ENCODE results near the gene KCNH3.

GRCh38 chr12:49496417-49497360 is 42.1 kb upstream of the KCNH3 start:
- TF ChIP-seq CTCF (IDR thresholded peaks at IDR 0.05; ENCODE audit: control extremely low read depth in 1 of 3, insufficient read depth in 1 of 3, low read depth in 1 of 3, low read length in 3 of 3) (no peak), KDM5A (IDR thresholded peaks at IDR 0.05; ENCODE audit: low read length) (no peak), POLR2A (IDR thresholded peaks at IDR 0.05; ENCODE audit: control extremely low read depth in 1 of 2, low read depth in 2 of 2, low read length in 2 of 2) (no peak), GABPA (IDR thresholded peaks at IDR 0.05; ENCODE audit: borderline replicate concordance, insufficient read depth, low read length) (no peak), CHD2 (IDR thresholded peaks at IDR 0.05; ENCODE audit: low read length) (no peak), POLR2AphosphoS5 (IDR thresholded peaks at IDR 0.05; ENCODE audit: low read depth, low read length) (no peak)

All from H1 (cell line).